K562 (cell line): ENCODE results near the gene JHY. TPM values are rescaled to one million over a fixed set of nuclear protein-coding genes. Genes with fewer than 3 reads are reported as not detected.

ENCODE experiments used
- ATAC-seq: fragments of 200-7000 bp; cut with Tn5 transposase; 3 replicates; pipeline ENCODE4 v1.9.1; 2020; ENCODE audit warnings: moderate library complexity
- BruUV-seq: library from RNA; stranded (reverse); fragments of 400-500 nt; replicated peaks from 2 replicates; lab custom pipeline; 2021; lab: Mats Ljungman, UMichigan
- CTCF ChIA-PET: fragments of 300-600 bp; formaldehyde crosslinking; extraction: SDS; loops from one replicate; lab custom pipeline; 2021; ENCODE audit warnings: low intra/inter-chr PET ratio; lab: Yijun Ruan, JAX
- POLR2A ChIA-PET: fragments of 300-600, 350-650 bp; sonication (Branson Sonifier 250); formaldehyde crosslinking; extraction: SDS; loops from one replicate; lab custom pipeline; 2021; ENCODE audit warnings: antibody characterized with exemption, inconsistent platforms; lab: Yijun Ruan, JAX
- DNase-seq, 4 experiments: peaks; one replicate each; pipeline versions ENCODE4 v3.0.0 to v3.0.0-alpha.2; 2011 to 2018; ENCODE audit warnings: low spot score in 3 of 4, mixed read lengths in 3 of 4; ENCODE audit errors: extremely low read depth in 1 of 4
- FAIRE-seq: peaks from 2 replicates; lab custom pipeline; 2011; peaks lifted over from hg19 to GRCh38; lab: Jason Lieb, UNC
- H2AFZ ChIP-seq: 2 replicates; pipeline ENCODE4 v1.6.0; 2011; ENCODE audit warnings: low read depth, low read length, control low read depth, inconsistent platforms
- H3K27ac ChIP-seq: fragments of 200-600 bp; 3 replicates; pipeline ENCODE4 v1.8.0; 2011; ENCODE audit warnings: low read depth, mild to moderate bottlenecking, control low read depth, inconsistent platforms, low read length, moderate library complexity, mixed read lengths; ENCODE audit errors: extremely low read depth
- H3K27me3 ChIP-seq, 2 experiments: fragments of 300-600 bp in 1 of 2; 2 replicates in 1 of 2; 3 replicates in 1 of 2; pipeline versions ENCODE4 v1.6.0 to v1.8.0; 2011; ENCODE audit warnings: inconsistent platforms in 2 of 2, low read length in 2 of 2, mild to moderate bottlenecking in 1 of 2, mixed read lengths in 1 of 2, moderate library complexity in 1 of 2; ENCODE audit not compliant: control insufficient read depth in 2 of 2, insufficient read depth in 2 of 2
- H3K36me3 ChIP-seq: fragments of 300-600 bp; 3 replicates; pipeline ENCODE4 v1.8.0; 2011; ENCODE audit warnings: mild to moderate bottlenecking, low read length, inconsistent platforms; ENCODE audit not compliant: control insufficient read depth, insufficient read depth
- H3K4me1 ChIP-seq, 2 experiments: fragments of 200-600 bp in 1 of 2; replicated peaks in 1 of 2; 2 replicates in 1 of 2; 3 replicates in 1 of 2; pipeline versions ENCODE4 v1.5.1 to v1.8.0; 2011; ENCODE audit warnings: inconsistent platforms in 2 of 2, low read length in 2 of 2, mild to moderate bottlenecking in 1 of 2, mixed read lengths in 1 of 2, moderate library complexity in 1 of 2; ENCODE audit not compliant: control insufficient read depth in 2 of 2, insufficient read depth in 2 of 2
- H3K4me2 ChIP-seq: 2 replicates; pipeline ENCODE4 v1.6.1; 2011; ENCODE audit warnings: low read length, control low read depth, inconsistent platforms, mixed read lengths; ENCODE audit not compliant: insufficient read depth
- H3K4me3 ChIP-seq: fragments of 200-600 bp; sonication (generic), shearing (Covaris generic); 2 replicates; pipeline ENCODE4 v1.5.1; 2016; ENCODE audit warnings: control low read depth, inconsistent platforms
- H3K79me2 ChIP-seq: fragments of 200-600 bp; 3 replicates; pipeline ENCODE4 v1.8.0; 2011; ENCODE audit warnings: low read length, inconsistent platforms; ENCODE audit not compliant: control insufficient read depth, insufficient read depth
- H3K9ac ChIP-seq, 2 experiments: 2 replicates each; pipeline versions ENCODE4 v1.6.0 to v1.6.1; 2011; ENCODE audit warnings: low read depth in 2 of 2, low read length in 2 of 2, control low read depth in 1 of 2, inconsistent platforms in 1 of 2, mild to moderate bottlenecking in 1 of 2, mixed read lengths in 1 of 2; ENCODE audit not compliant: insufficient read depth in 1 of 2
- H3K9me1 ChIP-seq: one replicate; pipeline ENCODE4 v1.6.0; 2011; ENCODE audit warnings: inconsistent platforms, mild to moderate bottlenecking, low read length, moderate library complexity; ENCODE audit not compliant: control insufficient read depth, insufficient read depth
- H3K9me3 ChIP-seq: replicated peaks from 2 replicates; pipeline ENCODE4 v1.5.1; 2011; ENCODE audit warnings: low read depth, low read length, inconsistent platforms; ENCODE audit not compliant: control insufficient read depth, insufficient read depth
- H4K20me1 ChIP-seq: replicated peaks from 2 replicates; pipeline ENCODE4 v1.6.1; 2011; ENCODE audit warnings: low read length, inconsistent platforms, mixed read lengths; ENCODE audit not compliant: control insufficient read depth, insufficient read depth
- ESRRA ChIP-seq: fragments of 450-650 bp; IDR thresholded peaks from 2 replicates; pipeline ENCODE4 v1.6.1; 2014; ENCODE audit warnings: low read depth, mild to moderate bottlenecking, moderate library complexity, borderline replicate concordance
- EZH2 ChIP-seq: IDR thresholded peaks from 2 replicates; pipeline ENCODE4 v1.6.1; 2012; ENCODE audit warnings: low read depth, mild to moderate bottlenecking, inconsistent platforms, low read length, borderline replicate concordance
- MCM7 ChIP-seq, 2 experiments: fragments of 450-650 bp; IDR thresholded peaks; 2 replicates each; pipeline ENCODE4 v1.6.1; 2016 to 2018
- POLR2H ChIP-seq: IDR thresholded peaks from 2 replicates; pipeline ENCODE4 v1.6.1; 2016; ENCODE audit warnings: missing genetic modification characterization, low read depth, mild to moderate bottlenecking, control low read depth, missing compliant biosample characterization, moderate library complexity
- SAFB ChIP-seq: fragments of 200-400 bp; formaldehyde crosslinking; IDR thresholded peaks from 2 replicates; pipeline ENCODE4 v1.6.1; 2017; ENCODE audit warnings: low read depth, low read length, borderline replicate concordance
- STAT5B ChIP-seq: fragments of 250-450 bp; sonication (Bioruptor Pico); IDR thresholded peaks from 2 replicates; pipeline ENCODE4 v1.8.0; 2021; ENCODE audit warnings: mild to moderate bottlenecking, inconsistent platforms
- TRIM28 ChIP-seq: fragments of 450-650 bp; IDR thresholded peaks from 2 replicates; pipeline ENCODE4 v1.6.1; 2017
- YBX1 ChIP-seq: fragments of 450-650 bp; IDR thresholded peaks from 2 replicates; pipeline ENCODE4 v1.7.1; 2016; ENCODE audit warnings: mild to moderate bottlenecking
- ZNF184 ChIP-seq: sonication (generic); formaldehyde crosslinking; IDR thresholded peaks from 2 replicates; pipeline ENCODE4 v1.5.0; 2020; ENCODE audit warnings: missing genetic modification reagents
- in situ Hi-C: fragments of 300-500 bp; cut with MboI; formaldehyde crosslinking; loops from 4 replicates; pipeline ENCODE4 v1.15.0; 2018; ENCODE audit warnings: inconsistent platforms, mixed read lengths
- intact Hi-C: fragments of 100-400 bp; cut with micrococcal nuclease; formaldehyde crosslinking; loops from 2 replicates; pipeline ENCODE4 v1.14.2; 2022
- polyA plus RNA-seq, 8 experiments: library from polyadenylated mRNA; depleted of rRNA in 4 of 8; stranded (reverse) in 5 of 8; unstranded in 3 of 8; fragments of >200 nt; fragmentation: Nextera tagmentation in 2 of 8; fragmentation: Illumina TruSeq in 1 of 8; extraction: Ambion mirVana in 2 of 8; extraction: Trizol in 1 of 8; gene quantifications; 2 replicates each; pipeline versions ENCODE4 v1.2.1 to v1.2.3, GENCODE V29; 2011 to 2014; ENCODE audit warnings: inconsistent platforms in 1 of 8, missing spikeins in 1 of 8
- total RNA-seq, 7 experiments: library from RNA; depleted of rRNA in 6 of 7; stranded (reverse); fragments of >200 nt in 6 of 7; fragmentation: Illumina TruSeq in 2 of 7; extraction: Trizol in 2 of 7; gene quantifications; 2 replicates each; pipeline versions ENCODE4 v1.2.1 to v1.2.3, GENCODE V29; 2011 to 2021; ENCODE audit warnings: low replicate concordance in 1 of 7
- TF ChIP-seq, protein P1 (sequence below): fragments of 250-450 bp; sonication (Bioruptor Pico); IDR thresholded peaks from 2 replicates; pipeline ENCODE4 v1.4.0; 2020
- TF ChIP-seq, protein P2 (sequence below): fragments of 250-450 bp; sonication (Bioruptor Pico); IDR thresholded peaks from 2 replicates; pipeline ENCODE4 v1.5.0; 2020; ENCODE audit warnings: mild to moderate bottlenecking

JHY gene
- total and polyA plus RNA-seq, 9 of the 15 experiments (the other 6 are each of a cell fraction or from before 2014, with no cell fraction given) = not detected

DNA sequence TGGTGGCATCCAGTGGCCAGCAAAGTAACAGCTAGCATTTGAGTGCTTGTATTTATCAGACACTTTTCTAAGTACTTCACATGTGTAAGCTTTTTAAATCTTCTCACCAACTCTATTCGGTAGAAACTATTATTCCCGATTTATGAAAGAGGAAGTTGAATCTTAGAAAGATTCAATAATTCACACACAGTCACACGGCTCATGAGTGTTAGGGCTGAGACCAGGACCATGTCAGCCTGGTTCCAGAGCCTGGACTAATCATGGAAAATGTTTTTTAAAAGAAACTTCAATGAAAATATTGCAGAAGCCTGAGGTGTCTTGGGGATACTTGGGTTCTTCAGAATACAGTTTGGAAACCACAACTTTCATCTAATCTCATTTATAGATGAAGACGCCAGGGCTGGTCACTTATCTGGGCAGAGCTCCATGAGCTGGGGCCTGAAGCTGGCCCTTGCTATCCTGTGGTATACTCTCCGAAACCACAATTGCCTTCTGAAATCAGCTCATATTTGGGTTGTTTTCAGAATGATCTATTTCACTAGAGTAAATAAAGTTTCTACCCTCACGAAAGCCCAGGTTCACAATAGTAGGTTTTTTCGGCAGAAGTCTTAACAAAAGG lies 48.6 kb upstream of the JHY start (continued):
- TF ChIP-seq, protein P1, sequence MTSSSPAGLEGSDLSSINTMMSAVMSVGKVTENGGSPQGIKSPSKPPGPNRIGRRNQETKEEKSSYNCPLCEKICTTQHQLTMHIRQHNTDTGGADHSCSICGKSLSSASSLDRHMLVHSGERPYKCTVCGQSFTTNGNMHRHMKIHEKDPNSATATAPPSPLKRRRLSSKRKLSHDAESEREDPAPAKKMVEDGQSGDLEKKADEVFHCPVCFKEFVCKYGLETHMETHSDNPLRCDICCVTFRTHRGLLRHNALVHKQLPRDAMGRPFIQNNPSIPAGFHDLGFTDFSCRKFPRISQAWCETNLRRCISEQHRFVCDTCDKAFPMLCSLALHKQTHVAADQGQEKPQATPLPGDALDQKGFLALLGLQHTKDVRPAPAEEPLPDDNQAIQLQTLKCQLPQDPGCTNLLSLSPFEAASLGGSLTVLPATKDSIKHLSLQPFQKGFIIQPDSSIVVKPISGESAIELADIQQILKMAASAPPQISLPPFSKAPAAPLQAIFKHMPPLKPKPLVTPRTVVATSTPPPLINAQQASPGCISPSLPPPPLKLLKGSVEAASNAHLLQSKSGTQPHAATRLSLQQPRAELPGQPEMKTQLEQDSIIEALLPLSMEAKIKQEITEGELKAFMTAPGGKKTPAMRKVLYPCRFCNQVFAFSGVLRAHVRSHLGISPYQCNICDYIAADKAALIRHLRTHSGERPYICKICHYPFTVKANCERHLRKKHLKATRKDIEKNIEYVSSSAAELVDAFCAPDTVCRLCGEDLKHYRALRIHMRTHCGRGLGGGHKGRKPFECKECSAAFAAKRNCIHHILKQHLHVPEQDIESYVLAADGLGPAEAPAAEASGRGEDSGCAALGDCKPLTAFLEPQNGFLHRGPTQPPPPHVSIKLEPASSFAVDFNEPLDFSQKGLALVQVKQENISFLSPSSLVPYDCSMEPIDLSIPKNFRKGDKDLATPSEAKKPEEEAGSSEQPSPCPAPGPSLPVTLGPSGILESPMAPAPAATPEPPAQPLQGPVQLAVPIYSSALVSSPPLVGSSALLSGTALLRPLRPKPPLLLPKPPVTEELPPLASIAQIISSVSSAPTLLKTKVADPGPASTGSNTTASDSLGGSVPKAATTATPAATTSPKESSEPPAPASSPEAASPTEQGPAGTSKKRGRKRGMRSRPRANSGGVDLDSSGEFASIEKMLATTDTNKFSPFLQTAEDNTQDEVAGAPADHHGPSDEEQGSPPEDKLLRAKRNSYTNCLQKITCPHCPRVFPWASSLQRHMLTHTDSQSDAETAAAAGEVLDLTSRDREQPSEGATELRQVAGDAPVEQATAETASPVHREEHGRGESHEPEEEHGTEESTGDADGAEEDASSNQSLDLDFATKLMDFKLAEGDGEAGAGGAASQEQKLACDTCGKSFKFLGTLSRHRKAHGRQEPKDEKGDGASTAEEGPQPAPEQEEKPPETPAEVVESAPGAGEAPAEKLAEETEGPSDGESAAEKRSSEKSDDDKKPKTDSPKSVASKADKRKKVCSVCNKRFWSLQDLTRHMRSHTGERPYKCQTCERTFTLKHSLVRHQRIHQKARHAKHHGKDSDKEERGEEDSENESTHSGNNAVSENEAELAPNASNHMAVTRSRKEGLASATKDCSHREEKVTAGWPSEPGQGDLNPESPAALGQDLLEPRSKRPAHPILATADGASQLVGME (CRISPR knock-in tag) = no peak
- TF ChIP-seq, protein P2, sequence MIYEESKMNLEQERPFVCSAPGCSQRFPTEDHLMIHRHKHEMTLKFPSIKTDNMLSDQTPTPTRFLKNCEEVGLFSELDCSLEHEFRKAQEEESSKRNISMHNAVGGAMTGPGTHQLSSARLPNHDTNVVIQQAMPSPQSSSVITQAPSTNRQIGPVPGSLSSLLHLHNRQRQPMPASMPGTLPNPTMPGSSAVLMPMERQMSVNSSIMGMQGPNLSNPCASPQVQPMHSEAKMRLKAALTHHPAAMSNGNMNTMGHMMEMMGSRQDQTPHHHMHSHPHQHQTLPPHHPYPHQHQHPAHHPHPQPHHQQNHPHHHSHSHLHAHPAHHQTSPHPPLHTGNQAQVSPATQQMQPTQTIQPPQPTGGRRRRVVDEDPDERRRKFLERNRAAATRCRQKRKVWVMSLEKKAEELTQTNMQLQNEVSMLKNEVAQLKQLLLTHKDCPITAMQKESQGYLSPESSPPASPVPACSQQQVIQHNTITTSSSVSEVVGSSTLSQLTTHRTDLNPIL (CRISPR knock-in tag) = no peak

- Histone ChIP-seq H3K27ac (no peak overlapping the region), H3K9ac (no peak overlapping the region), H3K9me1 (no peaks in the 10 kb centered on the region), H4K20me1 (no peaks in the 10 kb centered on the region), H3K36me3 (no peaks in the 10 kb centered on the region), H3K4me2 (no peak overlapping the region), H3K4me3 (no peak overlapping the region), H3K27me3 (no peaks in the 10 kb centered on the region), H3K9me3 (no peaks in the 10 kb centered on the region), H3K79me2 (no peaks in the 10 kb centered on the region), H2AFZ (no peak overlapping the region), H3K4me1 (no peaks in the 10 kb centered on the region)
- no peak for ATAC-seq
- POLR2A ChIA-PET = no interaction called here
- in situ Hi-C loops (no loop called here), intact Hi-C loops (no loop called here)
- CTCF ChIA-PET = no interaction called here
- FAIRE-seq = no peak
- DNase-seq = no peak
- no TSS peak for BruUV-seq
- TF ChIP-seq EZH2 (no peak), SAFB (no peak), MCM7 (IDR thresholded peaks at IDR 0.05) (no peak), YBX1 (no peak), TRIM28 (no peak), POLR2H (tag) (no peak), ZNF184 (CRISPR knock-in tag) (no peak), ESRRA (no peak), STAT5B (no peak)
Observed at GRCh38 chr11:122836916-122837315, 45.6 kb upstream of the JHY start.
